ENCODE results near the gene SPATA3. TPM values are rescaled to one million over a fixed set of nuclear protein-coding genes. Genes with fewer than 3 reads are reported as not detected.

SPATA3 gene
- total and polyA plus RNA-seq, 2 of the 8 experiments (the other 6 are each of a cell fraction or from before 2014, with no cell fraction given), result not detected

GRCh38 chr2:230953845-230954244 is 42.1 kb upstream of the SPATA3 start:
- no peak overlapping the region for H3K56ac ChIP-seq (replicated peaks; ENCODE audit: insufficient read length, low read depth, low read length)
- H2BK15ac ChIP-seq (ENCODE audit: low read length), result no peak overlapping the region
- CTCF ChIA-PET (ENCODE audit: partially characterized antibody), result interaction anchor here (0.8 to 1.5 kb wide), 4 partner anchors 29 to 82 kb away, joined by 3 to 4 read pairs (median 3); partner anchors contain the start of gene GPR55
- H3K27ac ChIP-seq (ENCODE audit: low read depth, low read length), result no peak overlapping the region
- H2AFZ ChIP-seq (ENCODE audit: low read length), result no peak overlapping the region
- H3K4me3 ChIP-seq (ENCODE audit: extremely low read depth in 1 of 4, insufficient read depth in 2 of 4, low read depth in 3 of 4, low read length in 4 of 4), result no peak overlapping the region
- H4K91ac ChIP-seq (replicated peaks; ENCODE audit: insufficient read length, low read length), result no peak overlapping the region
- DNase-seq (ENCODE audit: low read depth in 1 of 2, low spot score in 2 of 2) (no peak), FAIRE-seq (no peak)
- no peaks in the 10 kb centered on the region for H3K9me3 ChIP-seq (ENCODE audit: insufficient read depth in 2 of 2, low read depth in 1 of 2, low read length in 1 of 2)
- no peak overlapping the region for H4K8ac ChIP-seq (ENCODE audit: extremely low read depth, insufficient read depth, low read length)
- H2BK120ac ChIP-seq (replicated peaks; ENCODE audit: low read depth, low read length), result no peak overlapping the region
- no peak overlapping the region for H3K4me2 ChIP-seq (ENCODE audit: insufficient read depth in 1 of 2, low read depth in 2 of 2, low read length in 2 of 2)
- H3K79me2 ChIP-seq (ENCODE audit: control insufficient read depth in 1 of 2, insufficient read depth in 2 of 2, low read length in 2 of 2), result no peaks in the 10 kb centered on the region
- H3K9ac ChIP-seq (replicated peaks in 1 of 4; ENCODE audit: extremely low read depth in 1 of 4, low read depth in 3 of 4, low read length in 3 of 4), result no peak overlapping the region
- H3K23ac ChIP-seq (ENCODE audit: insufficient read length), result no peak overlapping the region
- 90% methylated on average over 9 of the region's 9 CpGs; no CpG with 5 or more reads in 1 of the 2 experiments for WGBS, 2 experiments (ENCODE audit: extremely low coverage in 1 of 2, insufficient coverage in 1 of 2, insufficient read length in 1 of 2, insufficient replicate concordance in 2 of 2, low coverage in 1 of 2, low lambda C conversion rate in 2 of 2, missing lambda C conversion rate in 1 of 2)
- no peak overlapping the region for H2BK20ac ChIP-seq (ENCODE audit: low read length)
- no peak overlapping the region for H3K14ac ChIP-seq (ENCODE audit: insufficient read length)
- no peak overlapping the region for H3K4ac ChIP-seq (replicated peaks; ENCODE audit: insufficient read length, low read depth, low read length)
- H2BK5ac ChIP-seq (ENCODE audit: low read depth, low read length), result no peak overlapping the region
- no peaks in the 10 kb centered on the region for H4K20me1 ChIP-seq (replicated peaks in 1 of 2; ENCODE audit: control insufficient read depth in 1 of 2, insufficient read depth in 2 of 2, low read length in 2 of 2)
- peaks cover 3% of the 10 kb centered on the region; the same call in 1 of the 2 replicates for H3K23me2 ChIP-seq (ENCODE audit: low read depth, low read length)
- POLR2A ChIA-PET (ENCODE audit: partially characterized antibody), result interaction anchor here (1.2 kb wide), 1 partner anchor 21 kb away, joined by 4 read pairs; no protein-coding TSS in a partner anchor
- no peak overlapping the region for H2AK5ac ChIP-seq (ENCODE audit: low read depth, low read length)
- no peak overlapping the region; the same call in 1 of the 2 replicates for H2BK12ac ChIP-seq (ENCODE audit: low read depth, low read length)
- H3K18ac ChIP-seq (ENCODE audit: extremely low read depth, low read length), result no peak overlapping the region
- H3K4me1 ChIP-seq (replicated peaks in 1 of 4; ENCODE audit: control insufficient read depth in 3 of 4, insufficient read depth in 4 of 4, low read length in 3 of 4), result peaks cover 0 to 3% (median under 1%) of the 10 kb centered on the region in 4 experiments; a peak in 3 of 7 replicates
- no peaks in the 10 kb centered on the region for H3K36me3 ChIP-seq (ENCODE audit: control insufficient read depth in 2 of 4, insufficient read depth in 4 of 4, low read length in 3 of 4)
- H4K5ac ChIP-seq (ENCODE audit: insufficient read length, low read depth, low read length), result no peak overlapping the region
- peaks cover 0 to 5% (median 2%) of the 10 kb centered on the region in 4 experiments; a peak in 4 of 7 replicates for H3K27me3 ChIP-seq (replicated peaks in 1 of 4; ENCODE audit: control insufficient read depth in 3 of 4, extremely low read depth in 1 of 4, insufficient read depth in 3 of 4, low read length in 3 of 4)
- H3K79me1 ChIP-seq (ENCODE audit: low read depth, low read length), result no peaks in the 10 kb centered on the region
- TF ChIP-seq YY1 (IDR thresholded peaks at IDR 0.05; ENCODE audit: low read depth, low read length), result no peak
- no peak for TF ChIP-seq NRF1 (IDR thresholded peaks at IDR 0.05; ENCODE audit: low read depth, low read length)
- TF ChIP-seq CHD1 (IDR thresholded peaks at IDR 0.05; ENCODE audit: low read depth, low read length), result no peak
- no peak for TF ChIP-seq POLR2AphosphoS5 (IDR thresholded peaks at IDR 0.05; ENCODE audit: low read depth, low read length)
- TF ChIP-seq MAFK (IDR thresholded peaks at IDR 0.05; ENCODE audit: low read depth, low read length), result no peak
- no peak for TF ChIP-seq CBX5 (IDR thresholded peaks at IDR 0.05; ENCODE audit: low read depth, low read length)
- TF ChIP-seq KDM4A (IDR thresholded peaks at IDR 0.05; ENCODE audit: low read depth, low read length, severe bottlenecking), result no peak
